Measurements from ENCODE around the gene HSF2BP. TPM values are rescaled to one million over a fixed set of nuclear protein-coding genes. Genes with fewer than 3 reads are reported as not detected.

The HSF2BP gene
- total and polyA plus RNA-seq, 8 donors, result 0.11 to 0.32 (median 0.22) TPM

- Histone ChIP-seq H3K36me3 (peaks cover 0 to 7% (median 0%) of the 10 kb centered on the region in 3 donors), H3K27me3 (no peaks in the 10 kb centered on the region), H3K9me3 (no peaks in the 10 kb centered on the region), H3K4me3 (no peak overlapping the region), H3K27ac (no peak overlapping the region), H3K4me1 (no peaks in the 10 kb centered on the region)
- 95 to 97% methylated on average over 17 of the region's 17 CpGs for WGBS, 2 donors
- DNase-seq (peak in 1 of 6 donors; percentile 24), FAIRE-seq (no peak), ATAC-seq (no peak)
- intact Hi-C loops (cut with DNase I), result loop anchor here in 1 of 3 donors (10.0 kb wide), 1 partner anchor 59 kb away; no protein-coding TSS in a partner anchor
- no peak for TF ChIP-seq CTCF (IDR thresholded peaks at IDR 0.05)
Observed at GRCh38 chr21:43696214-43696613, 36.9 kb upstream of the HSF2BP start.

GRCh38 chr21:43694437-43695079 is 35.3 kb upstream of the HSF2BP start:
- no peaks in the 10 kb centered on the region for H3K4me1 ChIP-seq
- no peak for ATAC-seq
- H3K27ac ChIP-seq, result no peak overlapping the region
- H3K36me3 ChIP-seq, result peaks cover 0 to 15% (median 9%) of the 10 kb centered on the region in 3 donors
- no peak overlapping the region for H3K4me3 ChIP-seq
- no peaks in the 10 kb centered on the region for H3K27me3 ChIP-seq
- TF ChIP-seq CTCF (IDR thresholded peaks at IDR 0.05), result no peak
- H3K9me3 ChIP-seq, result no peaks in the 10 kb centered on the region
- 89 to 91% methylated on average over 27 of the region's 27 CpGs for WGBS, 2 donors
- intact Hi-C loops (cut with DNase I), result loop anchor here in 1 of 3 donors (10.0 kb wide), 1 partner anchor 60 kb away; no protein-coding TSS in a partner anchor
- DNase-seq, result peak in 1 of 6 donors; percentile 43
- FAIRE-seq, result no peak

GRCh38 chr21:43693981-43694380 is 34.7 kb upstream of the HSF2BP start:
- Histone ChIP-seq H3K4me1 (no peaks in the 10 kb centered on the region), H3K27ac (no peak overlapping the region), H3K36me3 (peaks cover 0 to 15% (median 9%) of the 10 kb centered on the region in 3 donors), H3K4me3 (no peak overlapping the region), H3K9me3 (no peaks in the 10 kb centered on the region), H3K27me3 (no peaks in the 10 kb centered on the region)
- no peak for FAIRE-seq
- DNase-seq, result peak in 1 of 6 donors; percentile 24
- intact Hi-C loops (cut with DNase I), result loop anchor here in 1 of 3 donors (10.0 kb wide), 1 partner anchor 61 kb away; no protein-coding TSS in a partner anchor
- no peak for ATAC-seq
- 91 to 94% methylated on average over 23 of the region's 23 CpGs for WGBS, 2 donors
- TF ChIP-seq CTCF (IDR thresholded peaks at IDR 0.05), result no peak

GRCh38 chr21:43692949-43693348 is 33.7 kb upstream of the HSF2BP start:
- H3K36me3 ChIP-seq, result peaks cover 0 to 20% (median 13%) of the 10 kb centered on the region in 3 donors

More at GRCh38 chr21:43692949-43693348, 33.7 kb upstream of the HSF2BP start:
- no peak overlapping the region for H3K4me3 ChIP-seq
- WGBS, 2 donors, result 88 to 92% methylated on average over 8 of the region's 8 CpGs
- ATAC-seq (no peak), FAIRE-seq (no peak), DNase-seq (peak in 1 of 6 donors; percentile 31)
- H3K4me1 ChIP-seq, result no peaks in the 10 kb centered on the region
- no peaks in the 10 kb centered on the region for H3K27me3 ChIP-seq
- H3K27ac ChIP-seq, result no peak overlapping the region
- no peak for TF ChIP-seq CTCF (IDR thresholded peaks at IDR 0.05)
- intact Hi-C loops (cut with DNase I), result loop anchor here in 1 of 3 donors (10.0 kb wide), 1 partner anchor 62 kb away; no protein-coding TSS in a partner anchor
- no peaks in the 10 kb centered on the region for H3K9me3 ChIP-seq

Data from pancreas (tissue), 10 donors.